SK-N-SH treated with all-trans-retinoic acid at 6 μM for 48 hours (cell line): ENCODE data around the gene HSD17B14.

Experiments used
- CSRNP3 ChIP-seq: fragments of 250-450 bp; sonication (Bioruptor Pico); IDR thresholded peaks from 2 replicates; pipeline ENCODE4 v1.5.1; 2021; ENCODE audit warnings: mild to moderate bottlenecking, moderate library complexity
- TCF4 ChIP-seq: fragments of 250-450 bp; sonication (Bioruptor Pico); IDR thresholded peaks from 2 replicates; pipeline ENCODE4 v1.8.0; 2021; ENCODE audit warnings: mild to moderate bottlenecking, moderate library complexity, borderline replicate concordance
- ZFP30 ChIP-seq: fragments of 450-650 bp; formaldehyde crosslinking; IDR thresholded peaks from 2 replicates; pipeline ENCODE4 v1.5.0; 2022; ENCODE audit warnings: mild to moderate bottlenecking, moderate library complexity

GRCh38 chr19:48859711-48860572 lies 23.7 kb upstream of the HSD17B14 start:
- TF ChIP-seq ZFP30 (CRISPR knock-in tag) = no peak
- no peak for TF ChIP-seq CSRNP3 (CRISPR knock-in tag)
- TF ChIP-seq TCF4 (CRISPR knock-in tag) = no peak
